M059J (cell line): Measurements from ENCODE around the gene SURF2. TPM values are rescaled to one million over a fixed set of nuclear protein-coding genes. Genes with fewer than 3 reads are reported as not detected.
A peak's percentile ranks its signal among the peaks of the same experiment; 100 is the strongest.

Source experiments
- DNase-seq: peaks from one replicate; pipeline ENCODE4 v3.0.0-alpha.2; 2012; ENCODE audit warnings: low read depth
- total RNA-seq: library from RNA; depleted of rRNA; stranded (reverse); fragments of >200 nt; shearing (Covaris generic); gene quantifications from 2 replicates; pipeline ENCODE4 v1.2.3, GENCODE V29; 2014; rRNA removed

SURF2 gene
- total RNA-seq, 1 experiment from 2014 or later, result 19.8 TPM

DNA sequence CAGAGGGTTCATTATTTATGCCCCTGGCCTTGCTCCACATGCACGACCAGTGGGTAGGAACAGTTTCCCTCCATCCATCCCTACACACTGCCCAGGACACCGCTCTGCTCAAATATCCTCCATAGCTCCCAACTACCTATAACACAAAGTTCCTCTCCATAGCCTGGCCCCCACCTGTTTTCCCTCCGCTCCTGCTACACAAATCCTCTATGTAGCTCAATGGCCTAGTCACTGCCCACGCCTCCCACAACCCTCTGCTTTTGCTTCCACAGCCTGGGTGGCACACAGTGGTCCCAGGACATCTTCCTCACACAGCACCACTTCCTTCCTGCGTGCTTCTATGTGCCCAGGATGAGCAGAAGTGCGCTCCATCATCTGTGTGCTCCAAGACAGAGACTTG, 41.0 kb downstream of the SURF2 start:
- no peak for DNase-seq

DNA sequence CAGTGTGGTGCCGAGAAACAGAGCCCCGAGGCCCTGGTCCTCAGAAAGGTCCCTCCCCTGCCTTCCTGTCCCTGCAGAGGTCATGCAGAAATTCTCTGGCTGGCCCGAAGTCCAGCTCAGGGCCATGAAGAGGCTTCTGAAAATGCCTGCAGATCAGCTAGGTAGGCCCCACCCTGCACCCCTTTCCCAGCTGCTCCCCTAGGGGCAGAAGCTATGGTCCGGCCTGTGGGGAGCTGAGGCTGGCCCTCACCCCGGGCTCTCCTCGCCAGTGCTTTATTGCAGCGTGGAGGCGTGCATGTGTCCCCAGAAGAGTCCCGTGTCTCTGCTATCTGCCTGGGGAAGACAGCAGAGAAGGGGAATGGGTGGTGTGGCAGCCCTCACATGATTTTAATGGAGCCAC, 41.5 kb downstream of the SURF2 start:
- no peak for DNase-seq

DNA sequence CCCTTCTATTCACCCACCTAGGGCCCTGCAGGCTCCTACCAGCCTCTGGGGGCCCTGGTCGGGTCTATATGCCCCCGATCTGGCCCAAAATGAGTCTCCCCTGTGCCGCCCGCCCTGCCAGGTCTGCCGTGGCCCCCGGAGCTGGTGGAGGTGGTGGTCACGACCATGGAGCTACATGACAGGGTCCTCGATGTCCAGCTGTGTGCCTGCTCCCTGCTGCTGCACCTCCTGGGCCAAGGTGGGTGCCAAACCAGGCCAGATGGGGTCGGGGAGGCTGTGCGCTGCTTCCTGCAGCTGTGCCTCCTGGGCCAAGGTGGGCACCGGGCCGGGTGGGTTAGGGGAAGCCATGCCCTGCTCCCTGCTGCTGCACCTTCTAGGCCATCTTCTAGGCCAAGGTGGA, 43.9 kb downstream of the SURF2 start:
- DNase-seq, result no peak

DNA sequence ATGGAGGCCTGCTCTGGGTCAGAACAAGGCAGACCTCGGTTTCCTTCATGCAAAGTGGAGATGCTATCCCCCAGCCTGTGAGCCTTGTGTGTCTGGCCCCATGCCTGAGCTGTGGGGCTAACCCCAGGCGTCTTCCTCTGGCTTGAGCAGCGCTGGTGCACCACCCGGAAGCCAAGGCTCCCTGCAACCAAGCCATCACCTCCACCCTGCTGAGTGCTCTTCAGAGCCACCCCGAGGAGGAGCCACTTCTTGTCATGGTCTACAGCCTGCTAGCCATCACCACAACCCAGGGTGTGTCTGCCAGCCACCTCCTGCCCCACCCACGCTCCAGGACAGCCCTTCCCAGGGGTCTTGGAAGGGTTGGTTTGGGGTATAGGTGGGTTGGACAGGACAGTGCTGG, 45.2 kb downstream of the SURF2 start:
- DNase-seq, result no peak

DNA sequence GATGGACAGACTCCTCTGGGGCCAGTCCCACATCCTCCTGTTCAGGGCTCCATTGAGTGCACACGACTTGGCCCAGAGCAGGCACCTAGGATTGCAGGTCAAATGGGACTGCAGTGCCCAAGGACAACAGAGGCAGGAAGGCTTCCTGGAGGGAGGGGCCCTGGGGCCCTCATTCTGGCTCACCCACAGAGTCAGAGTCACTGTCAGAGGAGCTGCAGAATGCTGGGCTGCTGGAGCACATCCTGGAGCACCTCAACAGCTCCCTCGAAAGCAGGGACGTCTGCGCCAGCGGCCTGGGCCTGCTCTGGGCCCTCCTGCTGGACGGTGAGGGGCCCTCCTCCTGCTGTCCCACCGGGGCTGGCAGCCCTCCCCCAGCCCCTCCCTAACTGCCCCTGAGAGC, 46.3 kb downstream of the SURF2 start:
- no peak for DNase-seq

DNA sequence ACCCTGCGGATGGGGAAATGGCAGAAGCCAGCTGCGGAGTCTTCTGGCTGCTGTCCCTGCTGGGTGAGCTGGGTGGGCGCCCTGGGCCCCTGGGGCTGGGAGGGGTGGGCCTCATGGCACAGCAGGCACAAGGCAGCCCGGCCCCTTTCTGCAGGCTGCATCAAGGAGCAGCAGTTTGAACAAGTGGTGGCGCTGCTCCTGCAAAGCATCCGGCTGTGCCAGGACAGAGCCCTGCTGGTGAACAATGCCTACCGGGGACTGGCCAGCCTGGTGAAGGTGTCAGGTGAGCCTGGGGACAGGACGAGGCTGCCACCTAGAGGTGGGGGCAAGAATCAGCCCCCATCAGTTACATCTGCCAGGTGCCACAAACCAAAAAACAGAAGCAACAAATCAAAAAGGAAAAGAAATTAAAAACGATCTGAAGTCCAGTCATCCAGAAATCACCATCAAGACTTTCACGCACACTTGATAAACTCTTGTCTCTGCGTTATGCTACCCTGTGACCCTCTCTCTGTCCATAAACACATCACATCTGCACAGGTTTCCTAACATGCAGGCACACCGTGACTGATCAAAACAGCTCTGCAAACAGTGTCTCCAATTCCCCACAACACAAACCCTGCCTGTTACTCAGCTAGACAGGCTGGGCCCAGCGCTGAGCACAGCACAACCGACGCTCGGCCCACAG, 47.6 kb downstream of the SURF2 start:
- DNase-seq, result peak; percentile 22

DNA sequence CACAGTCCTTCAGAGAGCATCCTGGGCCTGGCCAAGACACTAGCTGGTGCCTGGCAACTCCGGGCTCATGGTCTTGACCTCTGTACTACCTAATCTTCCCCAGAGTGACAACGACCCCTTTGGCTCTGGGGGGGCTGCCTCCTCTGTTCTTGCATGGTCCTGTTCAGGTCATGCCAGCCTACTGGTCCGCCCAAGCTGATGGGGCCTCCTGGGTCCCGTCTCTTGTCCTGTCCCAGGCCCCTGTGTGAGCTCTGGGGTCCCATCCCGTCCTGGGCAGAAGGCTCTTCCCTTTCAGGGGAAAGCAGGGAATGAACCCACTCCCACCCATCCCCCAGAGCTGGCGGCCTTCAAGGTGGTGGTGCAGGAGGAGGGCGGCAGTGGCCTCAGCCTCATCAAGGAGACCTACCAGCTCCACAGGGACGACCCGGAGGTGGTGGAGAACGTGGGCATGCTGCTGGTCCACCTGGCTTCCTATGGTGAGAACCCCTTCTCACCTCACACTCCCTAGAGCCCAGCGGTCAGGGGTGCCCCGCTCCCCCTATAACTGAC, 48.2 kb downstream of the SURF2 start:
- no peak for DNase-seq

DNA sequence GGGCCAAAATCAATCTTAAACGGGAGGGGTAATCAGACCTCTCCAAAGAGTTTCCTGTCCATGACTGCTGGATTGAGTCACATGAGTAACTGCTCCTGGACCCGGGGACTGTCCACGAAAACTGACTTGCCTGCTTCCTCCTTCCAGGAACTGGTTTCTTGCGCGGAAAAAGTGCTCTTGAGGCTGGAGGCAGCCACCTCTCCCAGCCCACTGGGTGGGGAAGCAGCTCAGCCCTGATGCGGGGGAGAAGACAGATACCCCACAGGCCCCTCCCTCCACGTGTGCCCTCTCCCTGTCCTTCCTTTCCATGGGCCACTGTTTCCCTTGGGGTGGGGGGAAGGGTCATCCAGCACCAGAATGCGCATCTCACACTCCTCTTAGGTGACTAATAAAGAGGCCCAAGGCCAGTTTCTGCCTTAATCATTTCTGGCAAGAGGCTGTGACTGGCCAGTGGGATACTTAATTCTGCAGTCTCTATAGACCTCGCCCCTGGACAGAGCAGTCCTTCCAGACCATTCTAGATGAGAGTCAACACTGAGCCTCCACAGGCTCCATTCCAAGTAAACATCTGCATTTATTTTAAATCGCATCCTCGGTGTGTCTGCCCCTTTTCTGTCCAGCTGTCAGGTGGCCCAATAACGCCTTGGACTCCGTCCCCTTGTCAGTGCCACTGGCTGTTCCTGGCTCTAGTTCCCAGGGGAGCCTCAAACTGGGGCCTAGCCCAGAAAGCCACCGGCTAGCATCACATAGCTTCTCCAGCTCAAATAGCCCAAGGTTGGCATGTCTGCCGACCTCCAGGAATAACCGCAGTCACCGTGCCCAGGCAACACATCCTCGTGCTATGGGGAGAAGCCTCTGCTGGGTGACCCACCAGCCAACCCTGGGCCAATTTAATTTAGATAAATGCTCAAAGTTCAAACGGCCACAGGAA, 49.4 kb downstream of the SURF2 start:
- peak; percentile 28 for DNase-seq

DNA sequence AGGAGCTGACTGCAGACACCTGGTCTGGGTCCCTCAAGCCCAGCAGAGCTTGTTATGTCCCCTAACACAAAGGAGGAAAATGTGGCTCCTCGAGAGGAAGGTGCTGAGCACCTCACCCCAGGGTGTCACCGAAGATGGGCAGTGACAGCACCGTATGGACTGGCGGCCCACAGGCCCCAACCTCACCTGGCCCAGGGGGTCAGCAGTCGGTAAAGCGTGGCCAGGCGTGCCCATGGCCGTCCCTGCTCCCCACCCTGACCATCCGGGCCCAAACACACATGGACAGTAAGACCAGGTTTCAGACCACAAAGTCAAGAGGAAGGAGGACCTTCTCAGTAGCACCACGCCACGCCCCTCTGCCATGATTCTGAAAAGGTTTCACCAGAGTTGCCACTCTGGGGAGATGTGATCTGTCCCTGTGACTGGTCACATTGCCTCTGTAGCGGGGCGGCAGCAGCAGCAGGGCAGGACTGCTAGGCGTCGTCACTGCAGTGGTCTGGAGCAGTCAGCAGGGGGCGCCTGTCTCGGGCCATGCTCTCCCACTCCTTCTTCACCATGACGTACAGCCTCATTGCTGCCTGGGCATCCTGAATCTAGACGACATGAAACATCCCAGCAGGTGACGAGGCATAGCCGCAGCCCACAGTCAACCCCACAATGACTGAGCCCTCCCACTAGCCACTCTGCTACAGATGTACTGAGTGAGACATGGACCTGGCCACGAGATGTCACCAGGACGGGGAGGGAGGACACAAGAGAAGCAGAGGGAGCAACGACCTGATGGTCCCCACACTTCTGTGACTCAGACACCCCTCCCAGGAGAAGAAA, 50.3 kb downstream of the SURF2 start:
- DNase-seq, result peak; percentile 32

DNA sequence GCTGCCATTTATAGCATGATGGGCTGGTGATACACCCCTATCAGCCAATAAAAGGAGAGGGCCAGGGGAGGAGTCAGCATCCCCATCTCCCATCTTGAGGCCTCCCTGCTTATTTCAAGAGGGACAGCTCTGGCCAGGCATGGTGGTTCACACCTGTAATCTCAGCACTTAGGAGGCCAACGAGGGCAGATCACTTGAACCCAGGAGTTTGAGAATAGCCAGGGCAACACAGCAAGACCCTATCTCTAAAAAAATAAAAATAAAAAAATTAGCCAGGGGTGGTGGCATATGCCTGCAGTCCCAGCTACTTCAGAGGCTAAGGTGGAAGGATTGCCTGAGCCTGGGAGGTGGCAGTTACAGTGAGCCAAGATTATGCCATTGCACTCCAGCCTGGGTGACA, 51.7 kb downstream of the SURF2 start:
- DNase-seq, result no peak

Other genes starting within 250 kb of the SURF2 start
- 6.1 and 11.8 TPM in 2 replicates for gene RALGDS, start 235.3 kb upstream of the SURF2 start, total RNA-seq
- 0.05 and 0.44 TPM in 2 replicates for gene GBGT1, start 192.6 kb upstream of the SURF2 start, total RNA-seq
- not detected in 2 replicates for gene OBP2B, start 147.3 kb upstream of the SURF2 start, total RNA-seq
- gene ABO, start 81.3 kb upstream of the SURF2 start, total RNA-seq, result not detected in 2 replicates
- gene SURF6, start 20.4 kb upstream of the SURF2 start, total RNA-seq, result 4.2 and 12.8 TPM in 2 replicates
- 27.8 and 38.9 TPM in 2 replicates for gene MED22, start 8.4 kb upstream of the SURF2 start, total RNA-seq
- gene RPL7A, start 8.3 kb upstream of the SURF2 start, total RNA-seq, result 1,496 and 1,702 TPM in 2 replicates
- gene SURF1, start 63 bp upstream of the SURF2 start, total RNA-seq, result 26.1 and 29.3 TPM in 2 replicates
- gene SURF4, start 19.5 kb downstream of the SURF2 start, total RNA-seq, result 407 and 555 TPM in 2 replicates
- gene STKLD1, start 19.8 kb downstream of the SURF2 start, total RNA-seq, result not detected in 2 replicates
- 17.2 and 21.2 TPM in 2 replicates for gene REXO4, start 61.5 kb downstream of the SURF2 start, total RNA-seq
- 0.20 TPM in 1 of 2 replicates, not detected in the other for gene ADAMTS13, start 65.8 kb downstream of the SURF2 start, total RNA-seq
- gene CACFD1, start 103.4 kb downstream of the SURF2 start, total RNA-seq, result 2.6 and 6.6 TPM in 2 replicates
- 12.2 and 14.6 TPM in 2 replicates for gene SLC2A6, start 122.5 kb downstream of the SURF2 start, total RNA-seq
- not detected in 2 replicates for gene MYMK, start 168.4 kb downstream of the SURF2 start, total RNA-seq
- 0.07 and 0.10 TPM in 2 replicates for gene ADAMTSL2, start 178.2 kb downstream of the SURF2 start, total RNA-seq